Femur (tissue), 1 donor: ENCODE measurements around the gene LETMD1.
"Not testable (repeated sequence)": the region's sequence is repeated elsewhere in the genome, so short reads cannot be mapped to it uniquely, and the experiment has no call there.

Experiments
- DNase-seq: peaks from one replicate; pipeline ENCODE4 v3.0.0-alpha.2; 2017

LETMD1 gene

DNA sequence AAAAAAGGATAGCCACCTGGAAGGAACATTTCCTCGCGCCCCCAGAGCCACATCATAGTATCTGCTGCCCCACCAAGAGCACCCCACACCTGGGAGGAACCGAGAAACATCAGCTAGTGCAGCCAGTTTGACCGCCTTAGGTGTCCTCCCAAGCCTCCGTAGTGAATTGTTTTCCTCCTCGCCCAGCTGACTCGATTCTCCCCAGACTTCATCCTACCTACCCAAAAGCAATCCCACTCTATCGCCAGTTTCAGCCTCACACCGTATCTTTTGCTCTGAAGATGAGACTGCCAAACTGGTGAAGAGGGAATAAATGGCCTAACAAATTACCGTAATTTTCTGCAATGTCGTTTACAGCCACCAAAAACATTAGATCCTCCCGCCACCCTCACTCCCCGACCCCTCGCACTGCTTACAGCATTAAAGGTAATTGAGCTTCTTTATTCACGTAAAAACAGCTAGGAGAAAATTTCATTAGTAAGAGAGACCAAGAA lies 20.7 kb upstream of the LETMD1 start:
- no peak for DNase-seq

DNA sequence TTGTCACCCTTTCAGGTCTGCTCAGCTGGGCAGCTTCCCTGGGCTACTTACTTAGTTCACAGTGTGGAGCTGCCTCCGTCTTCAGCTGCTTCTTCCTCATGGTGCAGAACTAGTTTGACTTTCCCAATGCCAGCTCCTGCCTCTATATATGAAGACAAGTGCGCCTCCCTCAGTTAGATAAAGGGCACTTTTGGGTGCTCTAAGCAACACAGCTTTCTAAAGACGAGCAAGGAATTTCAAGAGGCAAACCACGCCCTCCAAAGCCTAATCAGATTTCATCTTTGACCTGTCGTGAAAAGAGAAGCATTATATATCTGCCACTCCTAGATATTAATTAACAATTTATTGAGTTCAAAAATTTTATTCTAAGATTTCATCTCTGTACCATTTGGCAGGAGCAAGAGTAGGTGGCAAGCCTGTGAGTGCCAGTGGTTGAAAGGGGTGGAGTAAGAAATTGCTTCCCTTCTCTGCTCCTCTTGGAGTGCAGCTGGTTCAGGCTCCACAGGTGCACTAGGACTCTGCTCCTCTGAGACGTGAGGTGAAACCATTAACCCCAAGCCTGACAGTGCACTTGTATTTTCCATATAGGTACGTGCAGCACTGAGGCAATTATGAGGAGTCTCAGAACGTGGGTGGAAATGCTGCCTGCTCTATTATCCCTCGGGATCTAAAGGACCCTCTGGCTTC lies 19.9 kb upstream of the LETMD1 start:
- no peak for DNase-seq

DNA sequence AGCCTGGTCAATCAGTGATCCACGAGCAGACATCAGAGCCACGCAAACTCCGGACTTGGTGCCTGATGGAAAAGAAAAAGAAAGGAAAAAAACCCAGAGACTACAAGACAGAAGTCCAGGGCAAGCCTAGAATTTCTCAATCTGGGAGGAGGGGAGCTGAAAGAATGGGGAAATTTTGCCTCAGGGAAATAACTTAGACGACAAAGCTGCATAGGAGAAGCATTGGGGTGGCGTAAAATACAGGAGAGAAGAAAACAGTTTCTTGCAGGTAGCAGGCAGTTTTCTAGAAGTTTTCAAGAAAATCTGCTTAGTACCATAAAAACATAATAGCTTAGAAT lies 19.3 kb upstream of the LETMD1 start:
- DNase-seq: no peak

DNA sequence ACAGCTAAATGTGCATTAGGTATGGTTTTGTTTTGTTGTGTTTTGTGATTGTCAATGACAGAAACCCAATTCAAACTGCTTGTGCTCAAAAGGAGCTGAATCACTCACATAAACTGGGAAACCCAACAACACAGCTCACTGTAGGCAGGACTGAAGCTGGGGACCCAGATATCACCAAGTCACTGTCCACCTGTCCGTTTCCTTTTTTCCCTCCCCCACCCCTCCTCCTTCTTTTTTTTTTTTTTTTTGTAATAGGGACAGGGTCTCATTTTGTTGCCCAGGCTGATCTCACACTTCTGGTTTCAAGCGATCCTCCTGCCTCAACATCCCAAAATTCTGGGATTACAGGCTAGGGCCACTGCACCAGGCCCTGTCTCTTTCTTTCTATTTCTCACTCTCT lies 15.1 kb upstream of the LETMD1 start:
- no peak for DNase-seq

DNA sequence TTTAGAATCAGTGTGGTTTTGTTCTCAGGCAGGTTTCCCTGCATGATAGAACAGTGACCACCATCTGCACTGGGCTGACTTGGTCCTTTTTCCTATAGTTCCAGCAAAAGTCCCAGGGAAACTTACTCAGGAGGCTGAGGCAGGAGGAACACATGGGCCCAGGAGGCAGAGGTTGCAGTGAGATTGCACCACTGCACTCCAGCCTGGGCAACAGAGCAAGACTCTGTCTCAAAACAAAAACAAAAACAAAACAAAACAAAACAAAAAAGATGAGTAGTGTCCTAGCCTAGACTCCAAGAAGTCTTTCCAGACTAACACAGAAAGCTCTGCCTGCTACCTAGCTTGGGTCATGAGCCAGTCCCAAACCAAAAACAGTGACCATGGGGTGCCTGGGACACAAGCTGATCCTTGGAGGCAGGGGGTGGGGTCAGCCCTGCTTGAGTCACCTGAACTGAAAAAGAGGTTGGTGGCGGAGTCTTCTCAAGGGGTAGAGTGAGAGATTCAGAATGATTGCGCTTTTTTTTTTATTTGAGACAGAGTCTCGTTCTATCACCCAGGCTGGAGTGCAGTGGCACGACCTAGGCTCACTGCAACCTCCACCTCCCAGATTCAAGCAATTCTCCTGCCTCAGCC lies 14.6 kb upstream of the LETMD1 start:
- no peak for DNase-seq

DNA sequence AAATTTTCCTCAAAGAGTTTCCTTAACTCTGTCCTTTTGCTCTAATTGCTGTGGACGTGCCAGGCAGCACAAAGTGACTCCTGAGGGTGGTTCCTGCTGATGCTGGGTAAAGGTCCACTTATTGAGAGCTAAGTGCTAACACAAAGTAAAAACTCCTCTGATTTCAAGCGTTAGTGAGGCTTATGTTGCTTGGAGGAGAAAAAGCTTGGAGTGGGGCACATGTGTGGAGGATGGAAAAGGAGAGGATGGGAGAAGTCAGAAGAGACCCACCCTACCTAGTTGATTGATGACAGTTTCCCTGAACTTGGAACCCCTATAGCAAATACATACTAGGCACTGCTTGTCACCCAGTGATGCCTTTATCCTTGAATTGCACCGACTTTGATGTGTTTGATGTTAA lies 11.8 kb upstream of the LETMD1 start:
- DNase-seq: no peak

DNA sequence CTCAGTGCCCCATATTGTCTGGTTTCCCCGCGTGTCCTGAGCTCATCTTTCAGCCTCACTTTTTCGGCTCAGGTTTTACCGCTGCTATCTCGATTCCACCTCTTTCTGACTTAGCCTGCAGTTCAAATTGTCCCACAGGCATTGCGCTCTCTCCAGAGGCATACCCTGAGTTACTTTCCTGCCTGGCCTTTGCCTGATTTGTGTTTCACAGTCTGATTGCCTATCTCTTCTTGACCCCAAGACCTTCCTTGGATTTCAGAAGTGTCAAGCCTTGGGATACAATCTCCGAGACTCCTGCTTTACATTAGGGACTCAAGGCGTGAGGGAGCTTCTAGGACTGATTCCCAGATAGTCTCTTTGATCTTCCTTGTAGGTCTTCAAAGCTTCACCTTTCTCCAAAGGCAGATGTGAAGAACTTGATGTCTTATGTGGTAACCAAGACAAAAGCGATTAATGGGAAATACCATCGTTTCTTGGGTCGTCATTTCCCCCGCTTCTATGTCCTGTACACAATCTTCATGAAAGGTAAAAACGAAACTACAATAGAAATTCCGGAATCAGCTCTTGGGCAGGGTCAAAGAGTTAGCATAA lies 629 bp downstream of the LETMD1 start:
- DNase-seq: no peak

DNA sequence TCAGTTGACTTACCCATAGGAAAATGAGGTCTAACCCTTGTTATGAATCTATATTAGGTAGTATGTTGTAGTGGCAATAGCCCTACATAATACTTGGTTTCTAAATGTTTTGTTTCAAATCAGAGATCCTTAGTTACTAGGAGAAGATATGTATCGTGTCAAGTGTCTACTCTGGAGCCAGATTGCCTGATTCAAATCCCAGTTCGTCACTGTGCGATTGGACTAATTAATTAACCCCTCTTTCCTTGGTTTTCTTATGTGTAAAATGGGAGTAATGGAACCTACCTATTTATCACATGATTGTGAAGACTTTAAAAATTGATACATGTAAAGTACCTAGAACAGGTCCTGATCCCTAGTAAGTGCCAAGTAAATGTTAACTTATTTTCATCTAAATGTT lies 1.4 kb downstream of the LETMD1 start:
- no peak for DNase-seq

DNA sequence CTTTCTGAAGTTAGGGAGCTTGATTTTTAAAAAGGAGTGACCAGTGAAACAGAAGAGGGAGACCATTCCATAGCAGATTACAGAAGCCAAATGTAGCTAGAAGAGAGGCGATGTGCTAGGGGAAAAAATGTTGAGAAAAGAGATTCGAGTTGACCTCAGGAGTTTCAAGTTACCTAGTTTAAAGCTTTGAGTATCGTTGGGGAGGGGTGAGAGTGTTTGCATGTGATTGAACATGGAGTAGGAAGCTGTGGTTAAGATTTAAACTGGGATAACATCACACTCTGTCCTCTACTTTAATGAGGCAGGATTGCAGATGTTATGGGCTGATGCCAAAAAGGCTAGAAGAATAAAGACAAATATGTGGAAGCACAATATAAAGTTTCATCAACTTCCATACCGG lies 3.7 kb downstream of the LETMD1 start:
- DNase-seq: no peak

DNA sequence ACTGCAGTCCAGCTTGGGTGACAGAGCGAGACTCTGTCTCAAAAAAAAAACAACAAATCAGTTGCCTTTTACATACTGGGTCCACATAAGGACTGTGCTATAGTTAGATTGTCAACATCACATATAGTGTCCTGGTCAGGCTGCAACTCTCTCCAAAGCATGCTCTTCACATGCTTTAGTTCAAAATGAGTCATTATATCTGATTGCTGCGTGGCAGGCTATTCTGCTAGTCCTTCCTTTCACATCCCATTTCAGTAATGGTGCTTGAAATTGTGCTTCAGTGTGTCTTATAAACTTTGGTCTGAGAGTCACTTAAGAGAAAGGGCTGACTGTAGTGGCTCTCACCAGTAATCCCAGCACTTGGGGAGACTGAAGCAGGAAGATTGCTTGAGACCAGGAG lies 6.9 kb downstream of the LETMD1 start:
- no peak for DNase-seq

DNA sequence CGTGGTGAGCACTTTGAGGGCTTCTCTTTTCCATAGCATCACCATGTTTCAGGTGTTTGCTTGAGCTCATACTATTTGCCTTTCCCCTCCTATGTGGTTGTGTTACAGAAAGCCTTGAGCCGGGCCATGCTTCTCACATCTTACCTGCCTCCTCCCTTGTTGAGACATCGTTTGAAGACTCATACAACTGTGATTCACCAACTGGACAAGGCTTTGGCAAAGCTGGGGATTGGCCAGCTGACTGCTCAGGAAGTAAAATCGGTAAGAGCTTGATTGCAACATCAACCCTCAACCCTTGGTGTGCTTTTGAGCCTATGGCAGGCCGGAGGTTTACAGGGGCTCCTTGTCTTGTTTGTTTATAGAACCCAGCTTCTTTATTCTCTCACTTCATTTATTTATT lies 8.1 kb downstream of the LETMD1 start:
- DNase-seq: no peak

DNA sequence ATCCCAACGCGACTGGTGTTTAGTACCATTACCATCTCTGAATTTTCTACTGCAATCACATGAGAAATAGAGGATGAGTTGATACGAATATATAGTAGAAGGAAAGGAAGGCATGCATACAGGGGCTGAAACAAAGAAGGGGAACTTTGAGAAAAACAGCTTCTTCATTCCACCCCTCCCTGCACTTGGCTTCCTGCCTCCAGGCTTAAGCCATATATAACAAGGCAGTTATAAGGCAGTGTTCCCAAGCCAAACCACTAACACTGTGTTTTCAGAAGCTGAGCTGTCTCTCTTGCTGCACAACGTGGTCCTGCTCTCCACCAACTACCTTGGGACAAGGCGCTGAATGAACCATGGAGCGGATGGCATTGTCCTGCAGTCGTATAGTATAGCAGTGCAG lies 11.0 kb downstream of the LETMD1 start:
- DNase-seq: peak; percentile 30

DNA sequence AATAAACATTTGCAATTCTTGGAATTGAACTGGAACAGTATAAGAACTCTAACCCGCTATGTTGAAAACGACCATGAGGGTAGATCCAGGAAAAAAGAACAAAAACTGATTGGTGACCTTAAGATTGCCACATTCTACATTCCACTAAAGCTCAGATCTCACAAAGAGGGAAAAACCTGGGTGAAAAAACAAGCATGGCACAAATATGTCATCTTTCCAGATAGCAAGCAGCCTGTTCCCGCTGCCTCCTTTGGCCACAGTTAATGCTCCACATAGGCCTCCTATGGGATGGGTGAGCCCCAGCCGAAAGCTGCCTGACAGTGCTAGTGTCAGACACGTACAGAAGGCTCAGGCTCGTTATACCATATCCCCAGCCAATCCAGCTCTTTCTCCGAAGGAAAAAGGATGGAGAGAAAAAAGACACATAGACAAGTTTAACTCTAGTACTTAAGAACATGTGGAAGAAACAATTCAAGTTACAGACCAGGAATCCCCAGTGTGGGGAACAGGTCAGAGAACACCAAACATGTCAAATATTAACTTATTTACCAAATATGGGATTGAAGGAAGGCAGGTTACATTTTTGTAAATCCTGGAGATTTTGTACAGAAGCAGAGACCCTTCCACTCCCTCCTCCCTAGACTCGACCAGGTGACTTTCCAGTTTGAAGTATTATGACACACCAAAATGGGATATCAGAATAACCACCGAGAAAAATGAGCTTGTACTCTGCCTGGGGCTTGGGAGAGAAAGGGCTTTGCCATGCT lies 14.7 kb downstream of the LETMD1 start:
- no peak for DNase-seq

DNA sequence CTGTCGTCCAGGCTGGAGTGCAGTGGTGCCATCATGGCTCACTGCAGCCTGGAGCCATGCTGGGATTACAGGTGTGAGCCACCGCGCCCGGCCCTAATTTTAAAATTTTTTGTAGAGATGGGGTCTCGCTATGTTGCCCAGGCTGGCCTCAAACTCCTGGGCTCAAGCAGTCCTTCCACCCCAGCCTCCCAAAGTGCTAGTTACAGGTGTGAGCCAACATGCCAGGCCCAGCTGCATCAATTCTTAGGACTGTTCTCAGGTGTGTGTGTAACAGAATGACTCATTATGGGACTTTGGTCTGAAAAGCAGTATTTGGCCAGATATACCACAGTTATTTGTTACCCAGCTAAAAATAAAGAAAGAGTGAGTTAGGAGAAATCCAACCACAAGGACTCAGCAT lies 17.4 kb downstream of the LETMD1 start:
- no peak for DNase-seq

DNA sequence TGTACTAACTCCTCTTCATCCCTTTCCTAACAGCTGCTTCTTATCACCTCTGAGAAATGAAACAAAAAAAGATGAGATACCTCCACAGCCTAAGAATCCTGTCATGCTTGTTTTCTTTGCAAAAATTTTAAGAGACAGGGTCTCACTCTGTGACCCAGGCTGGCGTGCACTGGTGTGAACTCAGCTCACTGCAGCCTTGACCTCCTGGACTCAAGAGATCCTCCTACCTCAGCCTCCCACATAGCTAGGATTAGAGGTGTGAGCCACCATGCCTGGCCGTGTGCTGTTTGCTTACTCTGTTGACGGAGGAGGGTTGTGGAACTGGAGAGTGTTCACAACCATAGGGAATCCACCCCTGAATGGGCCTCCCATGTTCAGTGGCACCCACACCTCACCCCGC lies 19.1 kb downstream of the LETMD1 start:
- no peak for DNase-seq

DNA sequence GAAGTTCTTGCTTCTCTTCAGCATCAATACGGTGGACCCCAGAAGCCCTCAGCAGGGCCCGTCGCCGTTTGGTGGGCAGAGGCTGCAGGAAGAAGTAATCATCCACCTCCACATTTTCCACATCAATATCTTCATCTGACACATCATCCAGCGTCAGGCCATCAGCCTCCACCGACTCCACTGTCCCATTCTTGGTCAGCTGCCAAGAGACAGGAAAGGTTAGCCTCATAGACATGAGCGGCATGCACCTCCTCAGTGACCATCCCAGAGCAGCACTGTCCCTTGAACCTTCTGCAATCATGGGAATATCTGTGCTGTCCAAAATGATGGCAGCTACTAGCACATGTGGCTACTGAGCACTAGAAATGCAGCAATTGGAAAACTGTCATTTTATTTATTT lies 19.6 kb downstream of the LETMD1 start:
- DNase-seq: no peak

DNA sequence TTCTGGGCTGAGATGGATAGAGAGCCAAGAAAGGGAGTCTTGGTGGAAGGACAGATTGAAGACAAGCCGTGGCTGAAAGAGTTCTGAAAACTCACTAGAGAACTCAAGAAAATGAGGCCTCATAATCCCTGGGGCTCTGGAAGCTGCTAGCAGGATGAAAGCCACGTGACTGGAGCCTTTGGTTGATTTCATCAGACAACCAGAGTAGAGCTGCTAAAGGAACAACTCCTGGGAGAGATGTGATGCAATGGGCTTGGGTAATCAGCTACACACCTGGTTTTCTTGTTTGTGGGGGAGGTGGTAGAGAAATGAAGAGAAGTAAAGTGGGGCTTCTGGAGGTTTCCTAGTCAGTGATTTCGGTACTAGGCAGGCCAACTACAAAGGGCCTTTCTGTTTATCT lies 21.9 kb downstream of the LETMD1 start:
- no peak for DNase-seq

DNA sequence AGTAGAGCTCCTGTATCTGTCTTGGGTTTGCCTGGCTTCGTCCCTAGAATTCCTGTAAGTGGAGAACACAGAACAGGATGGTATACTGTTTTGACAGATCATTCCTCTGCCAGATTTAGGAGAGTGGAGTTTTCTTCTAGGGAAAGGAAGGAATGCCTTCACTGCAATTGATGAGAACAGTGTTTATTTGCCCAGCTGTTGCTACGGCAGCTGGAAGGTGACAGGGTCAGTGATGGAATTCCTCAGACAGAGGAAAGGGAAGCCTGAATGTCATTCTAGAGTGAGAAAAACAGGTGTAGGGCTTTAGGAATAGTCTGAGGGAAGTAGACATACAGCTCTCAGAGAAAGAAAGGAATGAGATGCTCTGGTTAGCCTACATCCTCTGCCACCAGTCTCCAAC lies 23.5 kb downstream of the LETMD1 start:
- no peak for DNase-seq

DNA sequence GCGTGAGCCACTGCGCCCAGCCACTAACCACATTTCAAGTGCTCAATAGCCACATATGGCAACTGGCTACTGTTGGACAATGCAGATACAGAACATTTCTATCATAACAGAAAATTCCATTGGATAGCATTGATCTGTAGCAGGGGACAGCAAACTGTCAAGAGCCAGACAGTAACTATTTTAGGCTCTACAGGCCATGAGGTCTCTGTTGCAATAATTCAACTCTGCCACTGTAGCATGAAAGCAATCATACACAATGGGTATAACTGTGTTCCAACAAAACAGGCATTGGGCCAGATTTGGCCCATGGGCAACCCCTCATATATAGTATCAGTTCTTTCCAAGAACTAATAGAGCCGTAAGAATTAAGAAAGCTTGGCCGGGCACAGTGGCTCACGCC lies 27.3 kb downstream of the LETMD1 start:
- no peak for DNase-seq

DNA sequence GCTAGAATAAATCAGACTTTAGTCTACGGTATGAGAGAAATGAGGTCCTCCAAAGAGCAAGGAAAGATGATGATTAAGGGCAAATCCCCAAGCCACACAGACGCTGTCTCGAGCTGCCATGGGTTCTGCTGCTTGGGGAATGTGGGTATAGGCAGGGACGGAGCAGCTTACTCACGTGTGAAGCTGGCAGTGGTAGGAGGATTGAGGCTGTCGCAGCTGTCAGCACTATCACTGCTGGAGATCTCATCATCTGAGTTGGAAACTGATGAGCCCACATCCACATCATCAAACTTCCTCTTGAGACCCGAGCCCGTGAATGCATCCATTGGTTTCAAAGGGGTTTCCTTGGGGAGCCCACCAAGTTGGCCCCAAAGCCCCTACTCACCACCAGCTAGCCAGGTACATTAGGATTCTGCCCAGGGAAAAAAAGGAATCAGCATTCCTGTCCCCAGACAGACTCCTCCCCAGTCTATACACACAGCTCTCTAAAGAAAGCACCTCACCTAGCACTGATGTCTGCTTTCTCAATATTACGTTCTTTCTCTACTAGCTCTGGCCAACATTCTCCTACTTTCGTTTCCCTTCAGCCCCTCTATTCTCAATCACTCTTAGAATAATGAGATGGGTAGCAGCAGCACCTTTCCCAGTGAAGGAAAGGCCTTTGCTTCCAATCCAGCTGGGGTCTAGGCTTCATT lies 28.3 kb downstream of the LETMD1 start:
- DNase-seq: no peak

DNA sequence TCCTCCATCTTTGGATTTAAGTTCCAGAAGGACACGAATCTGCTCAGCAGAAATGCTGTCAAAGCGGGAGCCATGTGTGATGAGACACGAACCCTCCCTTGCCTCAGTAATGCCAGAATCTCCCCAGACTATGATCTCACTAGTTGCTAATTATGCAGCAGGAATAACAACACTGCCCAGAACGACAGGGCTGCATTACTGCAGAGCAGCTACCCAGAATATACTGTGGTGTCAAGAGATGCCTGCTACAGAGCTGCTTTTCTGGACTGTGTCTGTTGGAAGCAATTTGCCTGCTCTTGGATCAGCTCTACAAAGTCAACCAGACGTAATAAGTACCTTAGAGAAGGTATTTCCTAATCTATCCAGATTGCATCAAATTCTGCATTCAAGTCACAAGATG lies 29.8 kb downstream of the LETMD1 start:
- DNase-seq: no peak

DNA sequence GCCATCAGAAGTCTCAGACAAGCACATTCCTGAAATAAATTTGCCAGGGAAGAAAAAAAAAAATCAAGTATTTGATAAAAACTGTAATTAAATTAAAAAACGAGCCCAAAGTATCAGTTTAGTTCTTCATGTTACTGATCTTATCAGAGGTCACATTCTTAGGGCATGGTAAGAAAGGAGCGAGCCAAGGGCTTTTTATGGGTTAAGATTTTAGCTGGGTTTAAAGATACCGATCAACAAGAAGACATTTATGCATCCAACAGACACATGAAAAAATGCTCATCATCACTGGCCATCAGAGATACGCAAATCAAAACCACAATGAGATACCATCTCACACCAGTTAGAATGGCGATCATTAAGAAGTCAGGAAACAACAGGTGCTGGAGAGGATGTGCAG lies 30.2 kb downstream of the LETMD1 start:
- not testable (repeated sequence) for DNase-seq

DNA sequence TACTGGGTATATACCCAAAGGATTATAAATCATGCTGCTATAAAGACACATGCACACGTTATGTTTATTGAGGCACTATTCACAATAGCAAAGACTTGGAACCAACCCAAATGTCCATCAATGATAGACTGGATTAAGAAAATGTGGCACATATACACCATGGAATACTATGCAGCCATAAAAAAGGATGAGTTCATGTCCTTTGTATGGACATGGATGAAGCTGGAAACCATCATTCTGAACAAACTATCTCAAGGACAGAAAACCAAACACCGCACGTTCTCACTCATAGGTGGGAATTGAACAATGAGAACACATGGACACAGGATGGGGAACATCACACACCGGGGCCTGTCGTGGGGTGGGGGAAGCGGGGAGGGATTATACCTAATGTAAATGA lies 30.7 kb downstream of the LETMD1 start:
- not testable (repeated sequence) for DNase-seq
